ENCODE results near the gene PHF10. TPM values are rescaled to one million over a fixed set of nuclear protein-coding genes. Genes with fewer than 3 reads are reported as not detected.

The PHF10 gene
- total RNA-seq (2022; extraction: Qiagen RNA extraction; ENCODE audit: low read depth): 17.2 to 23.4 TPM (median 22.3 TPM) in 5 replicates

DNA sequence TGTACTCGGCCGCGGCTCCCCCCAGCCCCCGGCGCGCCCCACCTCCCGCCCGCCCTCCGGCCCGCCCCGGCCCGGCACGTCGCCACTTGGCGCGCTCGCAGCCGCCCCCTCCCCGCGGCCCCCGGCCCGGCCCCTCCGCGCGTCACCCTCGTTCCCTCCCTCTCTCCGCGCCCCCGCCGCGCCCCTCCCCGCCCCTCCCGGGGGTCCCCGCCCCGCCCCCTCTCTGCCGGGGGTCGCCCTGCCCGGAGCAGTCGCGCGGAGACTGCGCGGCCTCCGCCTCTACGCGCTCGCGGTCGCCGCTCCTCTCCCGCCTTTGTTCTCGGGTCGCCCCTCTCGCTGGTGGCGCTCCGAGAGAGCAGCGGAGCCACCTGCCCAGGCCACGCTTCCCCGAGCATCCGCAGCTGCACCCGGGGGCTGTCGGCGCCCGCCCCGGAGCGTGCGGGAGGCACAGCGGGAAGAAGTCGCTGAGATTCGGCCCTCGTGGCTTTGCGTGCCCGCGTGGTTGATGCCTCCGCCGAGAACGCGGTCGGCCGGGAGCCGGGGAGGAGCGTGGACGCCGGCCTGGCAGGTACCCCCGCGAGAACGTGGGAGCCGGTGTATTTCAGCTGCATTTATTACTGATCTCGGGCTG, at the start of gene PHF10:
TSS of gene PHF10 (minus strand) at position 7 of the 631 bp plus-strand sequence. CDS start 569 bp downstream, outside the sequence.

DNA sequence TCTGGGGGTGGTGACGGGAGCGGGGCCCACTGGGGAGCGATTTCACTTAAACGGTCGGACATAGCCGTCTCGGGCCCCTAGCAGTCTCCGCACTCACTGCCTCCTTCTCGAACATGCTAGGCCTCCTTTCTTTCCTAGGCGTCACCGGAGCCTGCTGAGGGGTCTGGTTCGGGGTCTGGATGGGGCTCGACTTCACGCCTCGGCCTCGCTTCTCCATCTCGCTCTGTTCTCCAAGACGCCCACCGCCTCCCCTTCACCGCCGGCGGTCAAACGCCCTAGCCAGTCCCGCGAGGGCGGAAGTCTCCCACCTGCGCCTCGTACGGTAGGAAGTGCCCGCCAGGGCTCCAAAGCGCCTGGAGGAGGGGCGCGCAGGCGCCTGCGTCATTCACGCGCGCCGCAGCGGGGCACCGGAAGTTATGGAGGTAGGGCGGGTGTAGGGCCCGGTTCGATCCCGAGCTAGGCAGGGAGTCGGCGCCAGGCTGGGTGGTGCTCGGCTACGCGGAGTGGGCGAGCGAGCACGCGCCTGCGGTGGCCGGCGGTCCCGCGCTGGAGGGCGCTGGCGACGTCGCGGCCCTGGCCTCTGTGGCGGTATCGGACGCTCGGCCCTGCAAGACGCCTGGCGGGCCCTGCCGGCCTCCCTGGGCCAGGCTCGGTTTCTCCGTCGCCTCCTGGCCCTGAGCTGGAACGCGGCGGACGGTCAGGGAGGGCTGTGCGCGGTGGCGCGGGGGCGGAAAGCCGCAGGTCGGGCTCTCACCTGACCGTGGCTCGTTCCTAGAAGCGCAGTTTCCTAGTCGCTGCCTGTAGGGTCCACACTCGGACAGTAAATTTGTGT, 27.2 kb upstream of the PHF10 start, which contains the start of the genes DYNLT2 and ERMARD:
TSS of gene DYNLT2 (minus strand) at position 331 of the 832 bp plus-strand sequence. CDS start at position 217, 114 bp downstream.
TSS of gene ERMARD (plus strand) at position 381 of the 832 bp plus-strand sequence. CDS start at position 417, 36 bp downstream.

DNA sequence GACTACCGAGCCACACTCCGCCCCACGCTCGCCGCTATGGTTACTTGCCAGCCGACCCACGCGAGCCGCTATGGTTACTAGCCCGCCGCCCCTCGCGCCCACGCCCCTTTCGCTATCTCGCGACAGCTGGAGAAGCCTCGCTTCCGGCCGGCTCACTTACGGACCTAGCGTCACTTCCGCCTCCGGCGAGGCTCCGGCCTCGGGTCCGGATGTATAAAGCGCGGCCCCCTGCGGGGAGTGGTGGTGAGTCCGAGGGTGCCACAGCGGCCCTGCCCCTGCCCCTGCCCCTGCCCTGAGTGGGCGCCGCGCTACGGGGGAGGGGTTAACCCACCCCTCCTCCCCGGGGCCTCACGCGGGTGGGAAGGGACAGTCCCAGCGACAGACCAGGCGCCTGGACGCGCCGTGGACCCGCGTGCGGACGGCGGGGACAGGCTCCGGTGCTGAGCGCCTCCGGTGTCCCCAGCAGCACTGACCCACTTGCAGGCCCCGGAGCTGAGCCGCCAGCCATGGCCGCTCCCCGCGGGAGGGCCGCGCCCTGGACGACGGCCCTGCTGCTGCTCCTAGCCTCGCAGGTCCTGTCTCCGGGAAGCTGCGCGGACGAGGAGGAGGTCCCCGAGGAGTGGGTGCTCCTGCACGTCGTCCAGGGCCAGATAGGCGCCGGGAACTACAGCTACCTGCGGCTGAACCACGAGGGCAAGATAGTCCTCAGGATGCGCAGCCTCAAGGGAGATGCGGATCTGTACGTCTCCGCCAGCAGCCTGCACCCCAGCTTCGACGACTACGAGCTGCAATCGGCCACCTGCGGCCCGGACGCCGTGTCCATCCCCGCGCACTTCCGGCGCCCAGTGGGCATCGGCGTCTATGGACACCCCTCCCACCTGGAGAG, 22.1 kb downstream of the PHF10 start, which contains the start of the genes C6orf120 and WDR27:
TSS of gene C6orf120 (plus strand) at position 173 of the 886 bp plus-strand sequence. CDS start at position 507, 334 bp downstream.
TSS of gene WDR27 (minus strand) at position 76 of the 886 bp plus-strand sequence. CDS start 13,024 bp downstream, outside the sequence.

Other genes starting within 250 kb of the PHF10 start
- gene WDR27, start 22.5 kb downstream of the PHF10 start, total RNA-seq (2022; extraction: Qiagen RNA extraction; ENCODE audit: low read depth): 6.4 to 12.0 TPM (median 9.9 TPM) in 5 replicates
- 6.0 to 13.5 TPM (median 13.0 TPM) in 5 replicates for gene C6orf120, start 22.4 kb downstream of the PHF10 start, total RNA-seq (2022; extraction: Qiagen RNA extraction; ENCODE audit: low read depth)
- gene DYNLT2, start 27.1 kb upstream of the PHF10 start, total RNA-seq (2022; extraction: Qiagen RNA extraction; ENCODE audit: low read depth): 0.27 to 0.70 TPM (median 0.65 TPM) in 5 replicates
- gene ERMARD, start 27.1 kb upstream of the PHF10 start, total RNA-seq (2022; extraction: Qiagen RNA extraction; ENCODE audit: low read depth): 4.6 to 7.3 TPM (median 6.5 TPM) in 5 replicates